Myocyte (in vitro differentiated cells): ENCODE measurements around the gene TRIM40. TPM values are rescaled to one million over a fixed set of nuclear protein-coding genes. Genes with fewer than 3 reads are reported as not detected.
"Not testable (repeated sequence)": the region's sequence is repeated elsewhere in the genome, so short reads cannot be mapped to it uniquely, and the experiment has no call there.

ENCODE experiments used
- DNase-seq: peaks from one replicate; pipeline ENCODE4 v3.0.0-alpha.2; 2012; ENCODE audit warnings: low read depth
- total RNA-seq: library from RNA; depleted of rRNA; stranded (reverse); fragments of >200 nt; gene quantifications from 2 replicates; pipeline ENCODE4 v1.2.3, GENCODE V29; 2014

The TRIM40 gene
- total RNA-seq, 1 donor from 2014 or later, result not detected

GRCh38 chr6:30113003-30113759 is 22.8 kb upstream of the TRIM40 start, which contains the start of gene TRIM31:
Gene TRIM31 (minus strand): TSS chr6:30113090. CDS start chr6:30112805, 285 bp downstream.
- DNase-seq, result no peak

DNA sequence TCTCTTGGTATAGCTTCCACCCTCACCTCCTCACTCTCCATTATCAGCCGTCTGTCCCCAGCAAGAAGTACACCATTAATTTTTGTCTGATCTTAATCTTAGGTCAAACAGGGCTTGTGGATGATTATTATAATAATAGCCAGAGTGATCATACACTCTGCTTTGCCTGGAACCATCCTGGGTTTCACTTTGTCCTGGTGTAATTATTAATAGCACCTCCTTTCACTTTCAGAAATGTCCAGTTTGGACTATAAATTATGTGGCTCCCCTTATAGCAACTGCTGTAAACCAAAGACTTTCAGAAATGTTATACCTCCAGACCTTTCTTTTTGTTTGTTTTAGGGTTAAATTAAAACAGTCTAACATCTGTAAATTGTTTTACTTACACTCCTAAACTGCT is 22.1 kb upstream of the TRIM40 start:
- no peak for DNase-seq

GRCh38 chr6:30116724-30117123 is 19.2 kb upstream of the TRIM40 start:
- no peak for DNase-seq

GRCh38 chr6:30118691-30119090 is 17.2 kb upstream of the TRIM40 start:
- DNase-seq, result not testable (repeated sequence)

GRCh38 chr6:30121446-30122366 is 14.2 kb upstream of the TRIM40 start:
- DNase-seq, result no peak

- DNase-seq, result no peak
Measured at GRCh38 chr6:30122515-30122914, 13.4 kb upstream of the TRIM40 start.

GRCh38 chr6:30127238-30128093 is 8.5 kb upstream of the TRIM40 start:
- DNase-seq, result no peak

GRCh38 chr6:30129265-30130178 is 6.4 kb upstream of the TRIM40 start:
- no peak for DNase-seq

DNA sequence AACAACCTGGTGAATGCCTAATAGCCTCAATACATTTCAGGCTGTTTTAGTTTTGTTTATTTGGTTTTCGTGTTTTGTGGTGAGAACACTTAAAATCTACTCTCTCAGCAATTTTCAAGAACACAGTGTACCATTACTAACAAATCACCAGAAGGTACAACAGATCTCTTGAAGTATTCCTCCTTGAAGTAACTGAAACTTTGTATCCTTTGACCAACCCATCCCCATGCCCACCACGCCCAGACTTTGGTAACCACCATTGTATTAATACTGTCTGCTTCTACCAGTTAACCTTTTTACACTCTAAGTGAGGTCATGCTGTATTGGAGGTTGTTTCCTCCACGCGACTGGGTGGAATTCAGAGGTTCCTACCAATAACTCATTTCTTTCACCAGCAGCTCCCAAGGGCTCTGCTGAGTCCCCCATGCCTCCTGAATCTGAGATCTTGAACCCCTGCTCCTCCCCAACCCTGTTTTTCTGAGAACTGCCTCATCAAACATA is 5.7 kb upstream of the TRIM40 start:
- no peak for DNase-seq

DNA sequence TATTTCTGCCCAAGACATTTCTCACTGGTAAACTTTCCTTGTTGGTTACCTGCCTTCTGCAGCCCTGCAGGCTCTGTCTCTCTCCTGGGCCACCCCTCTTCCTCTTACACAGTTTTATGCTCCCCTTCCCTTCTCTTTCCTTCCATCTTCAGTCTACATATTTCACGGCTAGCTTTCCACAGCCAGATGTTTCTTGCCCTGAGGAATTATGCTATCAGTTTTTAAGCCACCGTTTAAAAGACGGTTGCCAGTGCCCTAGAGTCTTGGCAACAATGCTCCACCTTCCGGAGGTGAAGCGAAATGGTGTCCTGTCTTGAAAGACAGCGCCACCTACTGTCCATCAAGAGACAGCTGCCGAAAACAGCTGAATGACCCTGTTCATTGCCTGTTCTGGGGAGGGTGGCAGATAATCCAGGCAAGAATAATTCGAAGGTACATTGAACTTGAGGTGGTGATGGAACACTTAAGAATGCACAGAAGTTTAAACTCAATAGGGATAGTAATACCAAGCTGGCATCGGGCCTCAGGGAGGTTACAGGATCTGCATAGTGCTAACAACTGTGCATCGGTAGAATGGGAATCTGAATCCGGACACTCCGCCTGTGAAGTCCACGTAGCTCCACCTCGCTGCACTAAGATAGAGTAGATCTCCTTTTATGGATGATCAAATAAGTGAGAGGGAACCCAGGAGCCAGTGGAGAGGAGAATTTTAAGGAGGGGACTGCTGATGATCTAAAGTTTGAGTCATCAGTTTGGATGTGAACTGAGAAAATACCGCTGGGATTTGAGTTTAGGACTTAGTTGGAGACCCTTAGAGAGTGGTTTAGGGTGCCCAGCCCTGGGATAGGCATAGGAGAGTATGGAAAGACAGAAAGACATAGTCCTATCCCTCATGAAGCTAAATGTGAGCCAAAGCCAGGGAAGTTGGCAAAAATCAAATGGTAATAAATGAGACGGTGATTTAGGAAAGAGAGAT is 4.8 kb upstream of the TRIM40 start:
- peak; percentile 83 for DNase-seq

DNA sequence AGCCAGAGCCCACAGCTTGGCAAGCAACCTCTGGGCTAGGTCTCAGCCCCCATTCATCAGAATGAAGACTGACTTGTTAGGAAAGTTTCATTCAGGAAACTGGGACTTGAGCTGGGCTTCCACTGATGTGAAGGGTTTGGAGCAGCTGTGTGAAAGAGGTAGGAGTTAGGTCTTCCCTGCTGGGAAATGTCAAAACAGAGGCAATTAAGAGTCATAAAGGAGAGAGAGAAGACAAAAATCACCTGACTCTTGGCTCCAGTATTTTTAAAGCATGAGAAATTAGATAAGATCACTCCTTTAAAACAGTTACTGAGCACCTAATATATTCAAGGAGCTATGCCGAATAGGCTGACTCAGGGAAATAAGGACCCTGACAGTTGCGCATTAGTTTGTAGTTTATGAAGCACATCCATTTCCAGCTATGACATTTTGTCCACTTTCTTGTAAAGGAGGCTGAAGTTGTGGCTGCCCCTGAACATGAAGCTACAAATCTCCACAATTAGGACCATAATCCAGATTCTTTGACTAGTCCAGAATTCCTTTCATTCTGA is 3.9 kb upstream of the TRIM40 start:
- DNase-seq, result no peak

DNA sequence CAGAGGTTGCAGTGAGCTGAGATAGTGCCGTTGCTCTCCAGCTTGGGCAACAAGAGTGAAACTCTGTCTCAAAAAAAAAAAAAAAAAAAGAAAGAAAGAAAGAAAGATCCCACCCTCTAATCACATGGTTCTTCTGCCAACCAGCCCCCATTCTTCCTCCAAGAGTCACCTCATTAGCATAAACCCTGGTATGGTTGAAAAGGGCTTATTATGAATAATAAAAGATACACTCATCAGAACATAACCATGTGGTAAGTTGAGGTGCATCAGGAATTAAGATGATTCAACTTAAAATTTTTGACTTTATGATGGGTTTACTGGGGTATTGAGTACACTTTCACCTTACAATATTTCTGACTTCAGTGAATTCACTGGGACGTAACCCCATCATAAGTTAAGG is 793 bp upstream of the TRIM40 start:
- no peak for DNase-seq

GRCh38 chr6:30136570-30137286 is 788 bp downstream of the TRIM40 start:
- DNase-seq, result no peak

GRCh38 chr6:30140240-30140639 is 4.3 kb downstream of the TRIM40 start:
- not testable (repeated sequence) for DNase-seq

DNA sequence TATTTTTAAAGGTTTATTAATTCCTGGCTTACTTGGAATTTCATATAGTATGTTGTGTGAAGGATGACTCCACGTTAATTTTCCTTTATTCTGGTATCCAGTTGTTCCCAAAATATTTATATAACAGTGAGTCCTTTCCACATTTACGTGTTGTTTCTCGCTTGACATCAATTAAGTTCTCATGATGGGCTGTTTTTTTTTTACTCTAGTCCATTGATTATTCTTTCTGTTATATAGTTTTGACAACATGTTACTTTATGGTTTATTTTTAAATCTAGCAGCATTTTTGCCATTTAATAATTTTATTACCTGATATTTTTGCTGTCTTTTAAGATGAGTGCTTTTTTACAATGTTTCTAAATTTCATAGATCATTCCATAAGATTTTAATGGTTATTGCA is 6.7 kb downstream of the TRIM40 start:
- DNase-seq, result no peak

GRCh38 chr6:30143780-30144179 is 7.8 kb downstream of the TRIM40 start:
- DNase-seq, result no peak

DNA sequence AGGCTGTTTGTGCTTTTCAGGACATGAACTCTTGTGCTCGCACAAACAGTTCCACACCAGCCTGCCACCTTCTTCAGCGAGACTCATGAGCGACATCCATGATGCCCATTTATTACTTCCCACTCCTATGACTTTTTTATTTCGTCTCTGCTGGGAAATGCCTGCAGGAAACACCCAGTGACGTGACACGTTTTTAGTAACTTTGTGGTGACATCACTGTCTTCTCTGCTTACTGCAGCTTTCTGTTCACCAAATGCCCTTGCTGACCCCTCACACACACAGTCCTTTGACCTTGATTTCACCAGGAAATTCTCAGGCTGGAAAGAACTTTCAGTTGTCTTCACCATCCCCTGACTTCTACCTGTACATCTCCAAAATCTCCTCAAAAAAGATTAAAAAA is 8.9 kb downstream of the TRIM40 start:
- no peak for DNase-seq

- DNase-seq, result no peak
Measured at GRCh38 chr6:30145818-30146217, 9.9 kb downstream of the TRIM40 start.
